Retinal pigment epithelial cell (primary cell): ENCODE results near the gene C11orf24.
"Not testable (repeated sequence)": the region's sequence is repeated elsewhere in the genome, so short reads cannot be mapped to it uniquely, and the experiment has no call there.

Experiments
- DNase-seq: peaks from one replicate; pipeline ENCODE4 v3.0.0-alpha.2; 2010; ENCODE audit warnings: low read depth
- H3K4me3 ChIP-seq: 2 replicates; pipeline ENCODE4 v1.5.1; 2011; ENCODE audit warnings: mild to moderate bottlenecking, low read length, control low read depth, moderate library complexity
- TF ChIP-seq, protein P1 (sequence below): conservative IDR thresholded peaks from 2 replicates; pipeline ENCODE4 v1.5.1; 2011; ENCODE audit warnings: low read depth, low read length, control low read depth, inconsistent platforms

C11orf24 gene

DNA sequence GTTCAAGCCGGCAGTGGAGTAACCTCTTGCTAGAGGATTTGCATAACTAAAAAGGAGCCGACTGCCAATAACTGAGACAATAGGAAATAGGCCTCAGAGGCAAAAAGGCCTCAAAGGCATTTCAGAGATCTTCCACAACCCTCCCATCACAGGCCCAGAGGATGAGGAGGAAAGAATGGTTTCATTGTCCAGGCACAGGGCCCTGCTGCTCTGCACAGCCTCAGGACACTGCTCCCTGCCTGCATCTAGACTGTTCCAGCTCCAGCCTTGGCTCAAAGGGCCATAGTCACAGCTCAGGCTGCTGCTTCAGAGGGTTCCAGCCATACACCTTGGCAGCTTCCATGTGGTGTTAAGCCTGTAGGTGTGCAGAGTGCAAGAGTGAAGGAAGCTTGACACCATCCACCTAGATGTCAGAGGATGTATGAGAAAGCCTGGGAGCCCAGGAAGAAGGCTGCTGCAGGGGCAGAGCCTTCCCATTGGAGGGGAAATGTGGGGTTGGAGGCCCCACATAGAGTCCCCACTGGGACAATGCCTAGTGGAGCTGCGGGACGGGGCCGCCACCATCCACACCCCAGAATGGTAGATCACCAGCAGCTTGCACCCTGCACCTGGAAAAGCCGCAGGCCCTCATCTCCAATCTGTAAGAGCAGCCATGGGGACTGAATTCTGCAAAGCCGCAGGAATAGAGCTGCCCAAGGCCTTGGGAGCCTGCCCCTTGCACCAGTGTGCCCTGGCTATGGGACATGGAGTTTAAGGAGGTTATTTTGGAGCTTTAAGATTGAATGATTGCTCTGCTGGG is 32.4 kb upstream of the C11orf24 start:
- no peak overlapping the region for H3K4me3 ChIP-seq
- TF ChIP-seq, protein P1, sequence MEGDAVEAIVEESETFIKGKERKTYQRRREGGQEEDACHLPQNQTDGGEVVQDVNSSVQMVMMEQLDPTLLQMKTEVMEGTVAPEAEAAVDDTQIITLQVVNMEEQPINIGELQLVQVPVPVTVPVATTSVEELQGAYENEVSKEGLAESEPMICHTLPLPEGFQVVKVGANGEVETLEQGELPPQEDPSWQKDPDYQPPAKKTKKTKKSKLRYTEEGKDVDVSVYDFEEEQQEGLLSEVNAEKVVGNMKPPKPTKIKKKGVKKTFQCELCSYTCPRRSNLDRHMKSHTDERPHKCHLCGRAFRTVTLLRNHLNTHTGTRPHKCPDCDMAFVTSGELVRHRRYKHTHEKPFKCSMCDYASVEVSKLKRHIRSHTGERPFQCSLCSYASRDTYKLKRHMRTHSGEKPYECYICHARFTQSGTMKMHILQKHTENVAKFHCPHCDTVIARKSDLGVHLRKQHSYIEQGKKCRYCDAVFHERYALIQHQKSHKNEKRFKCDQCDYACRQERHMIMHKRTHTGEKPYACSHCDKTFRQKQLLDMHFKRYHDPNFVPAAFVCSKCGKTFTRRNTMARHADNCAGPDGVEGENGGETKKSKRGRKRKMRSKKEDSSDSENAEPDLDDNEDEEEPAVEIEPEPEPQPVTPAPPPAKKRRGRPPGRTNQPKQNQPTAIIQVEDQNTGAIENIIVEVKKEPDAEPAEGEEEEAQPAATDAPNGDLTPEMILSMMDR = no peak

DNA sequence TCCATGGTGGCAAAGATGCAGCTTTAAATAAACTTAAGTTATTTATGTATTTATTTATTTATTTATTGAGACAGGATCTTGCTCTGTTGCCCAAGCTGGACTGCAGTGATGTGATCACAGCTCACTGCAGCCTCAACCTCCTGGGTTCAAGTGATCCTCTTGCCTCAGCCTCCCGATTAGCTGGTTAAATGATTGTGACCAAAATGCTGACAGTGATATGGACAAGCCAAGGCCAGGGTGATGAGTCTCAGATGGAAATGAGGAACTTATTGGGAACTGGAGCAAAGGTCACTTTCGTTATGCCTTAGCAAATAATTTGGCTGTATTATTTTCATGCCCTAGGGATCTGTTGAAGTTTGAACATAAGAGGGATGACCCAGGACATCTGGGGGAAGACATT is 31.3 kb upstream of the C11orf24 start:
- no peak for DNase-seq
- TF ChIP-seq, protein P1 = no peak
- H3K4me3 ChIP-seq = no peak overlapping the region

More for the DNA sequence above, 32.4 kb upstream of the C11orf24 start:
- no peak for DNase-seq

DNA sequence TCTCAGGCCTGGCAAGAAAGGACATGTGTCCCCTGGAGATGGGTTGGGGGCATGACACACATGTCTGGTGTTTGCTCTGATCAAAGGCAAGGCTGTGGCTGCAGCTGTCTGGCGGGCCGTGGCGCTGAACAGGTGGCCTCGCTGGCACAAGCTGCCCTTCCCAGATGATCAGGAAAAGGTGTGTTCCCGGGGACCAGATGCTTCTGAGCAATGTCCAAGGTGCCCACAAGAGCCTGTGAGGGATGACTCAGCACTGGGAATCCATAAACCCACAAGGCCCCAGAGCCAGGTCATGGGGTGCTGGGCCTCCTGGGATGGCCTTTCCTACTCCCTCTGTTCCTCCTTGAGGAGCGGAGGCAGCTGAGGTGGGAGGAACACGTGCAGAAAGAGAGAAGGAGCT is 30.9 kb upstream of the C11orf24 start:
- TF ChIP-seq, protein P1 = no peak
- H3K4me3 ChIP-seq = no peak overlapping the region
- no peak for DNase-seq

DNA sequence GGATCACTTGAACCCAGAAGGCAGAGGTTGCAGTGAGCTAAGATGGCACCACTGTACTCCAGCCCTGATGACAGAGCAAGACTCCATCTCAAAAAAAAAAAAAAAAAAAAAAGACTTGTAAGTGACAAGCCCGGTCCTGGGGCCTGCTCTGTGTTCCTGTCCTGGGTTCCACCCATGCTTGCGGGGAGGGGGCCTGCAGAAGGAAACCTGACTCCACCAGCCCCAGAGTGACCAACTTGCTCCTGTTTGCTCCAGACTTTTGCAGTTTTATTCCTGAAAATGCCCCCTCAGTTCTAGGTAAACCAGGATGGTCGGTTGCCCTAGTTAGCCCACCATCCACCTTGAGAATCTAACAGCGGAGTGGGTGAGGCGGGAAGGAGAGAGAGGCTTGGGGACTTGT is 30.5 kb upstream of the C11orf24 start:
- DNase-seq = no peak
- H3K4me3 ChIP-seq = no peak overlapping the region
- TF ChIP-seq, protein P1 = no peak

DNA sequence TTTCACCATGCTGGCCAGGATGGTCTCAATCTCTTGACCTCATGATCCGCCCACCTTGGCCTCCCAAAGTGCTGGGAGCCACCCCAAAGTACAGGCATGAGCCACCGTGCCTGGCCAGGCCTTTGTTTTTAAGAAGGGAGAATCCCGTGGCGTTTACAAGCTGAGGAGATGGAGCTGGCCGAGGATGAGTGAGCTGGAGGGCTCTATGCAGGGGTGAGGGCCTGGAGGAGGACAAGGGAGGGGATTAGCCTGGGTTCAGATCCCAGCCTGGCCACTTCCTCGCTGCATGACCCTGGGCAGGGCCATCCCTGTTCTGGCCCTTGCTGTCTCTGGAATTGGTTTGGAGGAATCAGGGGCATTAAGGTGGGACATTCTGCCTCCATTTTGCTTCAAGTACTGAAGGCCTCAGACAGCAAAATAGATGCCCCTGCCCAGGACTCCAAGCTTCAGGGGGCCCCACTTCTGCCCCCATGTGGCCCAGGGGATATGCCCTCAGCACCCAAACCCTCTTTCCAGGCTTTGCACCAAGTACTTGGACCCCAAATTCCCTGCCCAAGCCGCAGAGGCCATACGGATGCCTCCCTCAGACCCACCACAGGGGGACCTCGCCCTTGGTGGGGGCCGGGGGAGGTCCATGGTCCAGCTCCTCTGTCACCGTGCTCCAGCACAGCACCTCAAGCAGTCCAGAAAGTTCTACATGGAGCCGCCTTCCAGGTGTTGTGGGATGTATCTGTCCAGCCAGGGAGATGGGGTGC is 28.5 kb upstream of the C11orf24 start:
- no peak for DNase-seq
- TF ChIP-seq, protein P1 = no peak
- H3K4me3 ChIP-seq = no peak overlapping the region

DNA sequence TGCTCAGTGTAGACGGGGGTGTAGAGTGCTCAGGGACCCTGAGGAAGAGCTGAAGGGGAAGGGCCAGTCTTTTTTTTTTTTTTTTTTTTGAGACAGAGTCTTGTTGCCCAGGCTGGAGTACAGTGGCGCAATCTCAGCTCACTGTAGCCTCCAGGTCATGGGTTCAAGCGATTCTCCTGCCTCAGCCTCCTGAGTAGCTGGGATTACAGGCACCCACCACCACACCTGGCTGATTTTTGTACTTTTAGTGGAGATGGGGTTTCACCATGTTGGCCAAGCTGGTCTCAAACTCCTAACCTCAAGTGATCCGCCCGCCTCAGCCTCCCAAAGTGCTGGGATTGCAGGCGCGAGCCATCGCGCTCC is 27.7 kb upstream of the C11orf24 start:
- not testable (repeated sequence) for DNase-seq

DNA sequence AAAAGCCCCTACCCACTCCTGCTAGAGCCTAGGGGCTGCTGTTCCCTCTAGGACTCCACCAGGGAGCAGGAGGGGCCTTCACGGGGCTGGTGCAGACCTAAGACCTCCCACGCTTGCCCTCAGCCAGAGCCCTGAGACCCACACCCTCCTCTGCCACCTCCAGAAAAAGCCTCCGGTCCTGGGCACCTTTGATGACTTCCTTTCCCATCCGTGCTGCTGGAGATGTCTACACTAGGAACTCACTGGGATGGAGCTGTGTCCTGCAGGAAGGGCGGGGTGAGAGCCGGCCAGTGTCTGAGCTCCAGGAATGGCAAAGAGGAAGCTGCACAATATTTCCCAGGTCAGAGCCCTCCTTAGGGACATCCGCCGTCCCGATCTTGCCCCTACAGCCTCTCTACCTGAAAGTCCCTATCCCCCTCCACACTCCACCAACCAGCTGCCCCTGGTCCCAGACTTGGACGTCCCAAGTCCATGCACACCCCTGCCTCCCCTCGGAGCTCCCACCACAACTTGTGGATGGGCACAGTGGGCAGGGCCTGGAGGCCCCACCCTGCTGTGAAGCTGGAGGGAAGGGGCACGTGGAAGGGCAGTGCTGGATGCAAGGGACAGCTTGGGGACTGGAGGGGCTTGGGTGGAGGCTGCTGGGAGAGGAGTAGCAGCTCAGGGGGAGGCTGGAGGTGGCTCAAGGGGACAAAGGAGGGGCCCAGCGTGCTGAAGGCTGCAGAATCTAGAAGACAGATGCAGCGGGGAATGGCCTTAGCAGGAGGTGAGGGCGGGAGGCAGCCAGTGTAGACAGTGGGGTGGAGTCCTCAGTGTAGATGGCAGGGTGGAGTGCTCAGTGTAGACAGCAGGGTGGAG is 27.1 kb upstream of the C11orf24 start:
- no peak for DNase-seq
- no peak overlapping the region for H3K4me3 ChIP-seq
- TF ChIP-seq, protein P1 = no peak

More for the DNA sequence above, 27.7 kb upstream of the C11orf24 start:
- H3K4me3 ChIP-seq = not testable (repeated sequence)
